Spleen (tissue), 11 donors: Measurements from ENCODE around the gene RNF123. TPM values are rescaled to one million over a fixed set of nuclear protein-coding genes. Genes with fewer than 3 reads are reported as not detected.
"Not testable (repeated sequence)": the region's sequence is repeated elsewhere in the genome, so short reads cannot be mapped to it uniquely, and the experiment has no call there.

ENCODE experiments used
- DNase-seq: peaks from one replicate; pipeline ENCODE4 v3.0.0-alpha.2; 2020
- H3K27ac ChIP-seq, 8 donors: fragments of 200-600 bp; sonication (generic) in 7 of 8; 1 replicate in 4 of 8; 2 replicates in 4 of 8; pipeline versions ENCODE4 v1.5.0 to v1.8.0; 2016 to 2021; ENCODE audit warnings: inconsistent platforms in 4 of 8, mild to moderate bottlenecking in 4 of 8, moderate library complexity in 1 of 8
- H3K27me3 ChIP-seq, 7 donors: fragments of 200-600 bp; sonication (generic) in 6 of 7; replicated peaks in 1 of 7; 1 replicate in 4 of 7; 2 replicates in 3 of 7; pipeline versions ENCODE4 v1.5.0 to v1.8.0; 2016 to 2021; ENCODE audit warnings: inconsistent platforms in 3 of 7, mild to moderate bottlenecking in 1 of 7
- H3K36me3 ChIP-seq, 6 donors: fragments of 200-600 bp; sonication (generic) in 5 of 6; 1 replicate in 4 of 6; 2 replicates in 2 of 6; pipeline versions ENCODE4 v1.5.0 to v1.8.0; 2016 to 2021; ENCODE audit warnings: inconsistent platforms in 2 of 6
- H3K4me1 ChIP-seq, 6 donors: fragments of 200-600 bp; sonication (generic) in 5 of 6; 1 replicate in 3 of 6; 2 replicates in 3 of 6; pipeline versions ENCODE4 v1.5.0 to v1.8.0; 2016 to 2021; ENCODE audit warnings: inconsistent platforms in 3 of 6
- H3K4me3 ChIP-seq, 8 donors: fragments of 200-600 bp; sonication (generic) in 7 of 8; 1 replicate in 4 of 8; 2 replicates in 4 of 8; pipeline versions ENCODE4 v1.5.0 to v1.8.0; 2016 to 2021; ENCODE audit warnings: inconsistent platforms in 4 of 8, mild to moderate bottlenecking in 4 of 8, moderate library complexity in 2 of 8
- H3K9me3 ChIP-seq, 8 donors: fragments of 200-600 bp; sonication (generic) in 7 of 8; 1 replicate in 4 of 8; 2 replicates in 4 of 8; pipeline versions ENCODE4 v1.5.0 to v1.8.0; 2016 to 2021; ENCODE audit warnings: inconsistent platforms in 4 of 8
- CTCF ChIP-seq, 11 experiments: fragments of 200-600 bp in 7 of 11; fragments of 450-650 bp in 4 of 11; sonication (generic) in 4 of 11; IDR thresholded peaks in 8 of 11; conservative IDR thresholded peaks in 3 of 11; 1 replicate in 7 of 11; 2 replicates in 4 of 11; pipeline versions ENCODE4 v1.4.0 to v1.8.0; 2016 to 2021; ENCODE audit warnings: antibody characterized with exemption in 11 of 11, inconsistent platforms in 4 of 11, mild to moderate bottlenecking in 1 of 11
- POLR2A ChIP-seq, 3 donors: fragments of 450-650 bp; IDR thresholded peaks; one replicate each; pipeline ENCODE4 v1.5.1; 2017; ENCODE audit warnings: antibody characterized with exemption in 3 of 3, mild to moderate bottlenecking in 1 of 3
- POLR2AphosphoS5 ChIP-seq, 3 donors: sonication (generic); formaldehyde crosslinking; IDR thresholded peaks; one replicate each; pipeline ENCODE4 v1.5.1; 2017; ENCODE audit warnings: antibody characterized with exemption in 3 of 3
- WGBS, 5 donors: extraction: QIAGEN DNeasy Blood & Tissue Kit in 3 of 5; methylation state at CpG; one replicate each; pipeline versions ENCODE4 v1.1.5 to v1.1.7; 2013 to 2018; 5-methylcytosine and 5-hydroxymethylcytosine counted together
- intact Hi-C: fragments of 100-400 bp; cut with DNase I; formaldehyde crosslinking; loops from one replicate; pipeline ENCODE4 v1.15.0; 2023; ENCODE audit warnings: low total_unique reads
- polyA plus RNA-seq, 3 donors: library from polyadenylated mRNA; stranded (reverse); fragments of 200-250 nt; gene quantifications; one replicate each; pipeline ENCODE4 v1.2.1, GENCODE V29; 2013
- total RNA-seq, 7 donors: library from RNA; depleted of rRNA in 3 of 7; stranded (reverse); fragments of >200 nt in 3 of 7; fragmentation: NEBNext Ultra II Directional in 4 of 7; extraction: Animal tissue kit (Norgen Biotek cat#: 25700) in 4 of 7; gene quantifications; one replicate each; pipeline versions ENCODE4 v1.1.0 to v1.2.1, GENCODE V29; 2016 to 2021
- donor health status: healthy with polysubstance abuse.
- donor health status: DM: no; HTN: no; CAD: no; lungs with moderate emphysema.
- donor health status: DM: no; HTN: no; CAD: no.
- donor health status: Bipolar disorder and iron deficiency.
- donor health status: healthy.
- donor health status: DM: no; HTN: no; CAD: no.
- donor health status: DM: yes; HTN: yes; CAD: no.

RNF123 gene
- total and polyA plus RNA-seq, 10 donors = 11.6 to 57.5 (median 37.9) TPM

GRCh38 chr3:49740427-49740826 lies 51.1 kb downstream of the RNF123 start:
- intact Hi-C loops = no loop called here
- Histone ChIP-seq H3K9me3 (no peaks in the 10 kb centered on the region), H3K4me1 (peaks cover 0 to 4% (median 0%) of the 10 kb centered on the region in 6 donors), H3K4me3 (no peak overlapping the region), H3K36me3 (peaks cover 0 to 97% (median 51%) of the 10 kb centered on the region in 6 donors), H3K27me3 (no peaks in the 10 kb centered on the region), H3K27ac (no peak overlapping the region)
- DNase-seq = no peak
- TF ChIP-seq CTCF (IDR thresholded peaks at IDR 0.05 in 8 of 11, conservative IDR thresholded peaks at IDR 0.05 in 3 of 11) (no peak), POLR2AphosphoS5 (IDR thresholded peaks at IDR 0.05) (no peak), POLR2A (IDR thresholded peaks at IDR 0.05) (no peak)

GRCh38 chr3:49745986-49746385 lies 56.6 kb downstream of the RNF123 start:
- no peak for TF ChIP-seq CTCF (IDR thresholded peaks at IDR 0.05 in 8 of 11, conservative IDR thresholded peaks at IDR 0.05 in 3 of 11)
- no peak for TF ChIP-seq POLR2A (IDR thresholded peaks at IDR 0.05)
- TF ChIP-seq POLR2AphosphoS5 (IDR thresholded peaks at IDR 0.05) = no peak
- no peak overlapping the region for H3K4me3 ChIP-seq
- peaks cover 0 to 100% (median 36%) of the 10 kb centered on the region in 6 donors for H3K36me3 ChIP-seq
- intact Hi-C loops = no loop called here
- H3K9me3 ChIP-seq = no peaks in the 10 kb centered on the region
- no peak for DNase-seq
- H3K27me3 ChIP-seq = no peaks in the 10 kb centered on the region
- H3K4me1 ChIP-seq = peaks cover 0 to 4% (median 0%) of the 10 kb centered on the region in 6 donors
- no peak overlapping the region for H3K27ac ChIP-seq
- WGBS, 5 donors = 89 to 100% (median 97%) methylated on average over 2 of the region's 2 CpGs

GRCh38 chr3:49747792-49748480 lies 58.6 kb downstream of the RNF123 start:
- Histone ChIP-seq H3K27me3 (no peaks in the 10 kb centered on the region), H3K4me3 (no peak overlapping the region), H3K36me3 (peaks cover 0 to 97% (median 30%) of the 10 kb centered on the region in 6 donors), H3K9me3 (no peaks in the 10 kb centered on the region), H3K27ac (no peak overlapping the region), H3K4me1 (no peaks in the 10 kb centered on the region)
- intact Hi-C loops = no loop called here
- 91 to 94% (median 94%) methylated on average over 13 of the region's 13 CpGs for WGBS, 5 donors
- DNase-seq = no peak
- no peak for TF ChIP-seq CTCF (IDR thresholded peaks at IDR 0.05 in 8 of 11, conservative IDR thresholded peaks at IDR 0.05 in 3 of 11)
- no peak for TF ChIP-seq POLR2A (IDR thresholded peaks at IDR 0.05)
- no peak for TF ChIP-seq POLR2AphosphoS5 (IDR thresholded peaks at IDR 0.05)

- 91 to 95% (median 93%) methylated on average over 5 of the region's 5 CpGs for WGBS, 5 donors
- intact Hi-C loops = not testable (repeated sequence)
Observed at GRCh38 chr3:49748874-49749273, 59.5 kb downstream of the RNF123 start.

More at GRCh38 chr3:49748874-49749273, 59.5 kb downstream of the RNF123 start:
- H3K9me3 ChIP-seq, H3K27me3 ChIP-seq, H3K4me1 ChIP-seq, H3K27ac ChIP-seq, H3K4me3 ChIP-seq, DNase-seq: not testable (repeated sequence)
- peaks cover 0 to 88% (median 27%) of the 10 kb centered on the region in 6 donors for H3K36me3 ChIP-seq
